HEK293 (cell line): ENCODE measurements around the gene BUD23.

ENCODE experiments used
- CTCF ChIA-PET: fragments of 350-600 bp; formaldehyde crosslinking; extraction: SDS; loops from one replicate; lab custom pipeline; 2021; ENCODE audit warnings: antibody characterized with exemption; lab: Yijun Ruan, JAX
- POLR2A ChIA-PET: fragments of 300-600 bp; formaldehyde crosslinking; extraction: SDS; loops from one replicate; lab custom pipeline; 2020; ENCODE audit warnings: antibody characterized with exemption, inconsistent platforms; lab: Yijun Ruan, JAX
- H3K27ac ChIP-seq: fragments of 200-500 bp; sonication (Bioruptor generic); 2 replicates; pipeline ENCODE4 v1.5.1; 2014; ENCODE audit warnings: low read depth, low read length, control low read depth, inconsistent platforms; ENCODE audit errors: extremely low read depth
- H3K36me3 ChIP-seq, 2 experiments: fragments of 200-500 bp in 1 of 2; sonication (Bioruptor generic) in 1 of 2; 1 replicate in 1 of 2; 2 replicates in 1 of 2; pipeline ENCODE4 v1.5.1; 2014 to 2017; ENCODE audit warnings: inconsistent platforms in 2 of 2, low read length in 2 of 2; ENCODE audit not compliant: control insufficient read depth in 2 of 2, insufficient read depth in 1 of 2
- H3K4me1 ChIP-seq: fragments of 200-500 bp; sonication (Bioruptor generic); 2 replicates; pipeline ENCODE4 v1.5.1; 2014; ENCODE audit warnings: mild to moderate bottlenecking, low read length, inconsistent platforms; ENCODE audit not compliant: control insufficient read depth, insufficient read depth
- H3K4me3 ChIP-seq: 2 replicates; pipeline ENCODE4 v1.5.1; 2011; ENCODE audit warnings: low read depth, mild to moderate bottlenecking, control low read depth, low read length, moderate library complexity
- H3K9me3 ChIP-seq: fragments of 200-500 bp; sonication (Bioruptor generic); 2 replicates; pipeline ENCODE4 v1.5.1; 2014; ENCODE audit warnings: low read depth, low read length, inconsistent platforms; ENCODE audit not compliant: control insufficient read depth, insufficient read depth
- GFI1B ChIP-seq: fragments of 450-650 bp; formaldehyde crosslinking; IDR thresholded peaks from 2 replicates; pipeline ENCODE4 v1.5.1; 2016; ENCODE audit warnings: missing biosample characterization, missing genetic modification characterization
- GLIS1 ChIP-seq: fragments of 450-650 bp; formaldehyde crosslinking; IDR thresholded peaks from 2 replicates; pipeline ENCODE4 v1.5.1; 2016; ENCODE audit warnings: missing biosample characterization, missing genetic modification characterization
- KLF10 ChIP-seq: fragments of 450-650 bp; IDR thresholded peaks from 2 replicates; pipeline ENCODE4 v1.5.1; 2018; ENCODE audit warnings: missing biosample characterization, mild to moderate bottlenecking, missing genetic modification characterization
- KLF8 ChIP-seq: fragments of 450-650 bp; formaldehyde crosslinking; IDR thresholded peaks from 2 replicates; pipeline ENCODE4 v1.5.1; 2016; ENCODE audit warnings: missing biosample characterization, missing genetic modification characterization
- PRDM1 ChIP-seq: fragments of 450-650 bp; formaldehyde crosslinking; IDR thresholded peaks from 2 replicates; pipeline ENCODE4; 2016; ENCODE audit warnings: missing biosample characterization, missing genetic modification characterization
- ZNF175 ChIP-seq: fragments of 450-650 bp; formaldehyde crosslinking; IDR thresholded peaks from 2 replicates; pipeline ENCODE4 v1.5.1; 2016; ENCODE audit warnings: missing biosample characterization, missing genetic modification characterization
- ZNF211 ChIP-seq: fragments of 450-650 bp; formaldehyde crosslinking; IDR thresholded peaks from 2 replicates; pipeline ENCODE4 v1.5.1; 2016; ENCODE audit warnings: low read depth, missing biosample characterization, missing genetic modification characterization
- ZNF221 ChIP-seq: fragments of 450-650 bp; formaldehyde crosslinking; IDR thresholded peaks from 2 replicates; pipeline ENCODE4 v1.5.1; 2017; ENCODE audit warnings: missing biosample characterization, missing genetic modification characterization, borderline replicate concordance
- ZNF341 ChIP-seq: fragments of 450-650 bp; formaldehyde crosslinking; IDR thresholded peaks from 2 replicates; pipeline ENCODE4; 2016; ENCODE audit warnings: low read depth, missing biosample characterization, missing genetic modification characterization
- ZNF366 ChIP-seq: fragments of 450-650 bp; formaldehyde crosslinking; conservative IDR thresholded peaks from 2 replicates; pipeline ENCODE4 v1.5.1; 2016; ENCODE audit warnings: missing biosample characterization, missing genetic modification characterization
- ZNF48 ChIP-seq: fragments of 450-650 bp; formaldehyde crosslinking; IDR thresholded peaks from 2 replicates; pipeline ENCODE4 v1.5.1; 2016; ENCODE audit warnings: missing biosample characterization, missing genetic modification characterization
- ZNF529 ChIP-seq: fragments of 450-650 bp; formaldehyde crosslinking; IDR thresholded peaks from 2 replicates; pipeline ENCODE4 v1.5.1; 2017; ENCODE audit warnings: missing genetic modification characterization, missing biosample characterization; ENCODE audit not compliant: insufficient replicate concordance
- ZNF558 ChIP-seq: fragments of 450-650 bp; formaldehyde crosslinking; IDR thresholded peaks from 2 replicates; pipeline ENCODE4 v1.5.1; 2016; ENCODE audit warnings: missing biosample characterization, missing genetic modification characterization
- ZNF830 ChIP-seq: fragments of 450-650 bp; IDR thresholded peaks from 2 replicates; pipeline ENCODE4 v1.5.0; 2018; ENCODE audit warnings: missing biosample characterization, missing genetic modification characterization, low read depth, mild to moderate bottlenecking, moderate library complexity
- ZXDB ChIP-seq: fragments of 450-650 bp; formaldehyde crosslinking; IDR thresholded peaks from 2 replicates; pipeline ENCODE4 v1.5.1; 2016; ENCODE audit warnings: missing biosample characterization, missing genetic modification characterization
- TF ChIP-seq, protein P1 (sequence below): fragments of 450-650 bp; formaldehyde crosslinking; IDR thresholded peaks from 2 replicates; pipeline ENCODE4 v1.5.1; 2017; ENCODE audit warnings: missing biosample characterization, missing genetic modification characterization
- TF ChIP-seq, protein P2 (sequence below): fragments of 450-650 bp; formaldehyde crosslinking; IDR thresholded peaks from 2 replicates; pipeline ENCODE4 v1.5.1; 2017; ENCODE audit warnings: missing biosample characterization, missing genetic modification characterization
- TF ChIP-seq, protein P3 (sequence below): fragments of 450-650 bp; formaldehyde crosslinking; IDR thresholded peaks from 2 replicates; pipeline ENCODE4 v1.5.1; 2017; ENCODE audit warnings: missing biosample characterization, missing genetic modification characterization
- TF ChIP-seq, protein P4 (sequence below): fragments of 450-650 bp; formaldehyde crosslinking; IDR thresholded peaks from 2 replicates; pipeline ENCODE4 v1.5.1; 2016; ENCODE audit warnings: missing biosample characterization, missing genetic modification characterization
- TF ChIP-seq, protein P5 (sequence below): fragments of 450-650 bp; formaldehyde crosslinking; IDR thresholded peaks from 2 replicates; pipeline ENCODE4 v1.5.1; 2017; ENCODE audit warnings: missing biosample characterization, missing genetic modification characterization

The BUD23 gene

DNA sequence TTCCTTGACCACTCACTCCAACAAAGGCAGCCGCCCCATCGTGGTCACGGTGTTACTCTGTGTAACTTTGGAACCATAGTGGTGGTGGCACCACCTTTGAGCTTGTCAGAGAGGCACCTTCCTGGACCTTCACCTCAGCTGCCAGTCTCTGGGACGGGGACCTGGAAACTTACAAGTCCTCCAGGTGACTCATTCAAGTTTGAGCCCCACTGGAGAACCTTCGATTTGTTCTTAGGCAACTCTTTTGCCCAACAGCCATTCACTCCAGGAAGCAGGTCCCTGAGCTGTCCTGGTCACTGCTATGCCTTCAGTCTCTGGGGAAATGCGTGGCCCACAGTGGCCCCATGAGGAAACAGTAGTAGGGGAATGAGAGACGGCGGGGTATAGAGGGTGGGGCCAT, 18.8 kb downstream of the BUD23 start:
- no peaks in the 10 kb centered on the region for H3K4me1 ChIP-seq
- CTCF ChIA-PET = interaction anchor here (1.3 to 2.4 kb wide), 5 partner anchors 24 to 95 kb away, joined by 4 to 12 read pairs (median 6); no protein-coding TSS in a partner anchor
- H3K9me3 ChIP-seq = no peaks in the 10 kb centered on the region
- POLR2A ChIA-PET = interaction anchor here (0.7 to 1.0 kb wide), 2 partner anchors 13 to 14 kb away, joined by 3 to 4 read pairs; no protein-coding TSS in a partner anchor
- TF ChIP-seq, protein P1, sequence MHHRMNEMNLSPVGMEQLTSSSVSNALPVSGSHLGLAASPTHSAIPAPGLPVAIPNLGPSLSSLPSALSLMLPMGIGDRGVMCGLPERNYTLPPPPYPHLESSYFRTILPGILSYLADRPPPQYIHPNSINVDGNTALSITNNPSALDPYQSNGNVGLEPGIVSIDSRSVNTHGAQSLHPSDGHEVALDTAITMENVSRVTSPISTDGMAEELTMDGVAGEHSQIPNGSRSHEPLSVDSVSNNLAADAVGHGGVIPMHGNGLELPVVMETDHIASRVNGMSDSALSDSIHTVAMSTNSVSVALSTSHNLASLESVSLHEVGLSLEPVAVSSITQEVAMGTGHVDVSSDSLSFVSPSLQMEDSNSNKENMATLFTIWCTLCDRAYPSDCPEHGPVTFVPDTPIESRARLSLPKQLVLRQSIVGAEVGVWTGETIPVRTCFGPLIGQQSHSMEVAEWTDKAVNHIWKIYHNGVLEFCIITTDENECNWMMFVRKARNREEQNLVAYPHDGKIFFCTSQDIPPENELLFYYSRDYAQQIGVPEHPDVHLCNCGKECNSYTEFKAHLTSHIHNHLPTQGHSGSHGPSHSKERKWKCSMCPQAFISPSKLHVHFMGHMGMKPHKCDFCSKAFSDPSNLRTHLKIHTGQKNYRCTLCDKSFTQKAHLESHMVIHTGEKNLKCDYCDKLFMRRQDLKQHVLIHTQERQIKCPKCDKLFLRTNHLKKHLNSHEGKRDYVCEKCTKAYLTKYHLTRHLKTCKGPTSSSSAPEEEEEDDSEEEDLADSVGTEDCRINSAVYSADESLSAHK (tag by site-specific recombination) = 0 out of 2 replicates have a peak, but pooled peaks have one; percentile 20
- TF ChIP-seq ZNF558 (tag by site-specific recombination) = no peak
- H3K36me3 ChIP-seq = peaks cover 0 to 59% of the 10 kb centered on the region in 2 experiments; a peak in 2 of 3 replicates
- H3K4me3 ChIP-seq = no peak overlapping the region
- H3K27ac ChIP-seq = no peak overlapping the region

DNA sequence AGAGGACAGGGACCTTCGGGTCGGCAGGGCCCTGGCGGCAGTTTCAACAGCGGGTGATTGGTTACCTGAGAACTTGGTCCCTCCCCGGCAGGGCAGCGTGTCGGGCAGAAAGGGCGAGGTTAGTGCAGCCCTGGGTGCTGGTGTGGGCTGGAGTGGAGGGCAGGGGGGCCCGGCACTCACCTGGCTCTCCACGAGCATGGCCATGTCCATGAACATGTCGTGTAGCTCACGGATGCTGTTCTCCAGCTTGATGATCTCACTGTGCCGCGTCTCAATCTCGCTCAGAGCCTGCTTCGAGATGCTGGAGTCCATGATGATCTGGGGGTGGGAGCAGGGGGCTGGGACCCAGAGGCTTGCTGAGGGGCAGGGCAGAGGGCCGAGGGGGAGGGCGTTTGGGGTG, 19.3 kb downstream of the BUD23 start:
- CTCF ChIA-PET = interaction anchor here (1.5 to 2.4 kb wide), 3 partner anchors 32 to 96 kb away, joined by 4 to 12 read pairs (median 5); no protein-coding TSS in a partner anchor
- Histone ChIP-seq H3K36me3 (peaks cover 0 to 54% of the 10 kb centered on the region in 2 experiments; a peak in 2 of 3 replicates), H3K27ac (no peak overlapping the region), H3K4me1 (no peaks in the 10 kb centered on the region), H3K4me3 (no peak overlapping the region), H3K9me3 (no peaks in the 10 kb centered on the region)
- TF ChIP-seq ZNF830 = no peak
- TF ChIP-seq ZXDB (tag by site-specific recombination) = no peak
- TF ChIP-seq, protein P2, sequence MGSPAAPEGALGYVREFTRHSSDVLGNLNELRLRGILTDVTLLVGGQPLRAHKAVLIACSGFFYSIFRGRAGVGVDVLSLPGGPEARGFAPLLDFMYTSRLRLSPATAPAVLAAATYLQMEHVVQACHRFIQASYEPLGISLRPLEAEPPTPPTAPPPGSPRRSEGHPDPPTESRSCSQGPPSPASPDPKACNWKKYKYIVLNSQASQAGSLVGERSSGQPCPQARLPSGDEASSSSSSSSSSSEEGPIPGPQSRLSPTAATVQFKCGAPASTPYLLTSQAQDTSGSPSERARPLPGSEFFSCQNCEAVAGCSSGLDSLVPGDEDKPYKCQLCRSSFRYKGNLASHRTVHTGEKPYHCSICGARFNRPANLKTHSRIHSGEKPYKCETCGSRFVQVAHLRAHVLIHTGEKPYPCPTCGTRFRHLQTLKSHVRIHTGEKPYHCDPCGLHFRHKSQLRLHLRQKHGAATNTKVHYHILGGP = no peak
- no peak for TF ChIP-seq KLF8
- TF ChIP-seq GFI1B (tag by site-specific recombination) = no peak
- no peak for TF ChIP-seq KLF10 (tag by site-specific recombination)
- TF ChIP-seq, protein P3, sequence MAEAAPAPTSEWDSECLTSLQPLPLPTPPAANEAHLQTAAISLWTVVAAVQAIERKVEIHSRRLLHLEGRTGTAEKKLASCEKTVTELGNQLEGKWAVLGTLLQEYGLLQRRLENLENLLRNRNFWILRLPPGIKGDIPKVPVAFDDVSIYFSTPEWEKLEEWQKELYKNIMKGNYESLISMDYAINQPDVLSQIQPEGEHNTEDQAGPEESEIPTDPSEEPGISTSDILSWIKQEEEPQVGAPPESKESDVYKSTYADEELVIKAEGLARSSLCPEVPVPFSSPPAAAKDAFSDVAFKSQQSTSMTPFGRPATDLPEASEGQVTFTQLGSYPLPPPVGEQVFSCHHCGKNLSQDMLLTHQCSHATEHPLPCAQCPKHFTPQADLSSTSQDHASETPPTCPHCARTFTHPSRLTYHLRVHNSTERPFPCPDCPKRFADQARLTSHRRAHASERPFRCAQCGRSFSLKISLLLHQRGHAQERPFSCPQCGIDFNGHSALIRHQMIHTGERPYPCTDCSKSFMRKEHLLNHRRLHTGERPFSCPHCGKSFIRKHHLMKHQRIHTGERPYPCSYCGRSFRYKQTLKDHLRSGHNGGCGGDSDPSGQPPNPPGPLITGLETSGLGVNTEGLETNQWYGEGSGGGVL (tag by site-specific recombination) = no peak
- TF ChIP-seq, protein P4, sequence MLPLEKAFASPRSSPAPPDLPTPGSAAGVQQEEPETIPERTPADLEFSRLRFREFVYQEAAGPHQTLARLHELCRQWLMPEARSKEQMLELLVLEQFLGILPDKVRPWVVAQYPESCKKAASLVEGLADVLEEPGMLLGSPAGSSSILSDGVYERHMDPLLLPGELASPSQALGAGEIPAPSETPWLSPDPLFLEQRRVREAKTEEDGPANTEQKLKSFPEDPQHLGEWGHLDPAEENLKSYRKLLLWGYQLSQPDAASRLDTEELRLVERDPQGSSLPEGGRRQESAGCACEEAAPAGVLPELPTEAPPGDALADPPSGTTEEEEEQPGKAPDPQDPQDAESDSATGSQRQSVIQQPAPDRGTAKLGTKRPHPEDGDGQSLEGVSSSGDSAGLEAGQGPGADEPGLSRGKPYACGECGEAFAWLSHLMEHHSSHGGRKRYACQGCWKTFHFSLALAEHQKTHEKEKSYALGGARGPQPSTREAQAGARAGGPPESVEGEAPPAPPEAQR (tag by site-specific recombination) = no peak
- no peak for TF ChIP-seq ZNF175
- TF ChIP-seq, protein P5, sequence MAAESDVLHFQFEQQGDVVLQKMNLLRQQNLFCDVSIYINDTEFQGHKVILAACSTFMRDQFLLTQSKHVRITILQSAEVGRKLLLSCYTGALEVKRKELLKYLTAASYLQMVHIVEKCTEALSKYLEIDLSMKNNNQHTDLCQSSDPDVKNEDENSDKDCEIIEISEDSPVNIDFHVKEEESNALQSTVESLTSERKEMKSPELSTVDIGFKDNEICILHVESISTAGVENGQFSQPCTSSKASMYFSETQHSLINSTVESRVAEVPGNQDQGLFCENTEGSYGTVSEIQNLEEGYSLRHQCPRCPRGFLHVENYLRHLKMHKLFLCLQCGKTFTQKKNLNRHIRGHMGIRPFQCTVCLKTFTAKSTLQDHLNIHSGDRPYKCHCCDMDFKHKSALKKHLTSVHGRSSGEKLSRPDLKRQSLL (tag by site-specific recombination) = no peak
- no peak for TF ChIP-seq PRDM1
- no peak for TF ChIP-seq ZNF48 (tag by site-specific recombination)
- TF ChIP-seq GLIS1 (tag by site-specific recombination) = no peak
- no peak for TF ChIP-seq ZNF366 (tag by site-specific recombination)
- TF ChIP-seq ZNF221 = no peak
- TF ChIP-seq ZNF211 (tag by site-specific recombination) = no peak
- no peak for TF ChIP-seq ZNF341 (tag by site-specific recombination)
- no peak for TF ChIP-seq ZNF529
- POLR2A ChIA-PET = interaction anchor here (0.7 to 1.0 kb wide), 3 partner anchors 12 to 32 kb away, joined by 3 to 5 read pairs (median 4); no protein-coding TSS in a partner anchor
